Astrocyte (in vitro differentiated cells and primary cell): Measurements from ENCODE around the gene HOXD9. TPM values are rescaled to one million over a fixed set of nuclear protein-coding genes. Genes with fewer than 3 reads are reported as not detected.

ENCODE experiments used
- DNase-seq: peaks from one replicate; pipeline ENCODE4 v3.0.0-alpha.2; 2010; ENCODE audit warnings: low read depth
- FAIRE-seq: peaks from 2 replicates; lab custom pipeline; 2011; peaks lifted over from hg19 to GRCh38; lab: Jason Lieb, UNC
- H2AFZ ChIP-seq: 2 replicates; pipeline ENCODE4 v1.6.0; 2012; ENCODE audit warnings: low read depth, low read length, inconsistent platforms
- H3K27ac ChIP-seq: 2 replicates; pipeline ENCODE4 v1.5.1; 2011; ENCODE audit warnings: low read depth, low read length, inconsistent platforms
- H3K27me3 ChIP-seq: 2 replicates; pipeline ENCODE4 v1.6.0; 2011; ENCODE audit warnings: low read length, inconsistent platforms; ENCODE audit not compliant: insufficient read depth
- H3K36me3 ChIP-seq: 2 replicates; pipeline ENCODE4 v1.5.1; 2011; ENCODE audit warnings: low read length, inconsistent platforms; ENCODE audit not compliant: insufficient read depth
- H3K4me1 ChIP-seq: 2 replicates; pipeline ENCODE4 v1.5.1; 2011; ENCODE audit warnings: low read length, inconsistent platforms; ENCODE audit not compliant: insufficient read depth
- H3K4me2 ChIP-seq: 2 replicates; pipeline ENCODE4 v1.6.0; 2012; ENCODE audit warnings: low read length, inconsistent platforms
- H3K4me3 ChIP-seq: 2 replicates; pipeline ENCODE4 v1.5.1; 2011; ENCODE audit warnings: low read depth, mild to moderate bottlenecking, low read length, inconsistent platforms; ENCODE audit not compliant: insufficient read depth
- H3K79me2 ChIP-seq: 2 replicates; pipeline ENCODE4 v1.6.0; 2012; ENCODE audit warnings: mild to moderate bottlenecking, low read length, inconsistent platforms; ENCODE audit not compliant: insufficient read depth
- H3K9ac ChIP-seq: 2 replicates; pipeline ENCODE4 v1.6.0; 2012; ENCODE audit warnings: mild to moderate bottlenecking, low read length, inconsistent platforms
- H3K9me3 ChIP-seq: 2 replicates; pipeline ENCODE4 v1.5.1; 2012; ENCODE audit warnings: low read depth, mild to moderate bottlenecking, low read length, inconsistent platforms; ENCODE audit not compliant: insufficient read depth
- H4K20me1 ChIP-seq: 2 replicates; pipeline ENCODE4 v1.6.0; 2012; ENCODE audit warnings: low read length, inconsistent platforms; ENCODE audit not compliant: insufficient read depth
- H3K27ac Mint-ChIP-seq: one replicate; pipeline ENCODE4 v1.8.0; 2021; ENCODE audit warnings: mild to moderate bottlenecking, mixed read lengths; ENCODE audit not compliant: unreplicated experiment
- H3K27me3 Mint-ChIP-seq: one replicate; pipeline ENCODE4 v1.8.0; 2021; ENCODE audit warnings: low read depth, mixed read lengths; ENCODE audit not compliant: unreplicated experiment
- H3K36me3 Mint-ChIP-seq: one replicate; pipeline ENCODE4 v1.8.0; 2021; ENCODE audit warnings: low read depth, mixed read lengths; ENCODE audit not compliant: unreplicated experiment
- H3K4me1 Mint-ChIP-seq: one replicate; pipeline ENCODE4 v1.8.0; 2021; ENCODE audit warnings: low read depth, mixed read lengths; ENCODE audit not compliant: unreplicated experiment
- H3K4me3 Mint-ChIP-seq: one replicate; pipeline ENCODE4 v1.8.0; 2021; ENCODE audit warnings: mild to moderate bottlenecking, moderate library complexity, mixed read lengths; ENCODE audit not compliant: unreplicated experiment
- H3K9me3 Mint-ChIP-seq: one replicate; pipeline ENCODE4 v1.8.0; 2021; ENCODE audit warnings: mild to moderate bottlenecking, mixed read lengths; ENCODE audit not compliant: unreplicated experiment
- EZH2 ChIP-seq: IDR thresholded peaks from 2 replicates; pipeline ENCODE4 v1.6.1; 2012; ENCODE audit warnings: mild to moderate bottlenecking, low read length, inconsistent platforms; ENCODE audit not compliant: insufficient read depth
- total RNA-seq: library from RNA; stranded (reverse); gene quantifications from 2 replicates; pipeline ENCODE4 v1.2.1, GENCODE V29; 2021
- TF ChIP-seq, protein P1 (sequence below): IDR thresholded peaks from 2 replicates; pipeline ENCODE4 v1.5.1; 2011; ENCODE audit warnings: low read depth, mild to moderate bottlenecking, inconsistent platforms, low read length, moderate library complexity; ENCODE audit not compliant: insufficient read depth

Gene HOXD9
- total RNA-seq, 1 donor from 2014 or later = not detected

DNA sequence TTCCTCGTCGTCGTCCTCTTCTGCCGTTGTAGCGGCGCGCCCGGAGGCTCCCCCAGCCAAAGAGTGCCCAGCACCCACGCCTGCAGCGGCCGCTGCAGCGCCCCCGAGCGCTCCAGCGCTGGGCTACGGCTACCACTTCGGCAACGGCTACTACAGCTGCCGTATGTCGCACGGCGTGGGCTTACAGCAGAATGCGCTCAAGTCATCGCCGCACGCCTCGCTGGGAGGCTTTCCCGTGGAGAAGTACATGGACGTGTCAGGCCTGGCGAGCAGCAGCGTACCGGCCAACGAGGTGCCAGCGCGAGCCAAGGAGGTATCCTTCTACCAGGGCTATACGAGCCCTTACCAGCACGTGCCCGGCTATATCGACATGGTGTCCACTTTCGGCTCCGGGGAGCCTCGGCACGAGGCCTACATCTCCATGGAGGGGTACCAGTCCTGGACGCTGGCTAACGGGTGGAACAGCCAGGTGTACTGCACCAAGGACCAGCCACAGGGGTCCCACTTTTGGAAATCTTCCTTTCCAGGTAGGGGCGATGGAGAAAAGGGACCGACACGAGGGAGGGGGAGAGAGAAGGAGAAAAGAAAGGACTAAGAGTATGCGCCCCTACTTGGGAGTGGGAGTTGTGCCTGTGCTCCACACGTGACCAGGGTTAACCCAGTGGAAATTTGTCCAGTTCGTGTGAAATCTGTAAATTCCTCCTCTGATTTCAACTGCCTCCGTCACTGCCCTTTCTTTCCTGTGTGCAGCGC, 29.2 kb upstream of the HOXD9 start:
- TF ChIP-seq, protein P1, sequence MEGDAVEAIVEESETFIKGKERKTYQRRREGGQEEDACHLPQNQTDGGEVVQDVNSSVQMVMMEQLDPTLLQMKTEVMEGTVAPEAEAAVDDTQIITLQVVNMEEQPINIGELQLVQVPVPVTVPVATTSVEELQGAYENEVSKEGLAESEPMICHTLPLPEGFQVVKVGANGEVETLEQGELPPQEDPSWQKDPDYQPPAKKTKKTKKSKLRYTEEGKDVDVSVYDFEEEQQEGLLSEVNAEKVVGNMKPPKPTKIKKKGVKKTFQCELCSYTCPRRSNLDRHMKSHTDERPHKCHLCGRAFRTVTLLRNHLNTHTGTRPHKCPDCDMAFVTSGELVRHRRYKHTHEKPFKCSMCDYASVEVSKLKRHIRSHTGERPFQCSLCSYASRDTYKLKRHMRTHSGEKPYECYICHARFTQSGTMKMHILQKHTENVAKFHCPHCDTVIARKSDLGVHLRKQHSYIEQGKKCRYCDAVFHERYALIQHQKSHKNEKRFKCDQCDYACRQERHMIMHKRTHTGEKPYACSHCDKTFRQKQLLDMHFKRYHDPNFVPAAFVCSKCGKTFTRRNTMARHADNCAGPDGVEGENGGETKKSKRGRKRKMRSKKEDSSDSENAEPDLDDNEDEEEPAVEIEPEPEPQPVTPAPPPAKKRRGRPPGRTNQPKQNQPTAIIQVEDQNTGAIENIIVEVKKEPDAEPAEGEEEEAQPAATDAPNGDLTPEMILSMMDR = no peak
- peak; percentile 95 for TF ChIP-seq EZH2
- Mint-ChIP-seq H3K4me3 (no peak overlapping the region), H3K9me3 (peaks cover 31% of the 10 kb centered on the region), H3K27me3 (peaks cover 91% of the 10 kb centered on the region), H3K36me3 (peaks cover 3% of the 10 kb centered on the region), H3K27ac (peak overlapping the region; percentile 79), H3K4me1 (peaks cover 4% of the 10 kb centered on the region)
- Histone ChIP-seq H4K20me1 (peaks cover 10% of the 10 kb centered on the region), H3K27ac (no peak overlapping the region), H3K9ac (no peak overlapping the region), H3K79me2 (no peaks in the 10 kb centered on the region), H3K4me3 (no peak overlapping the region), H3K36me3 (no peaks in the 10 kb centered on the region), H3K4me1 (peaks cover 7% of the 10 kb centered on the region), H3K9me3 (peaks cover 4% of the 10 kb centered on the region), H3K4me2 (peak overlapping the region; percentile 41), H2AFZ (no peak overlapping the region), H3K27me3 (peaks cover 95% of the 10 kb centered on the region)
- FAIRE-seq (no peak), DNase-seq (no peak)

DNA sequence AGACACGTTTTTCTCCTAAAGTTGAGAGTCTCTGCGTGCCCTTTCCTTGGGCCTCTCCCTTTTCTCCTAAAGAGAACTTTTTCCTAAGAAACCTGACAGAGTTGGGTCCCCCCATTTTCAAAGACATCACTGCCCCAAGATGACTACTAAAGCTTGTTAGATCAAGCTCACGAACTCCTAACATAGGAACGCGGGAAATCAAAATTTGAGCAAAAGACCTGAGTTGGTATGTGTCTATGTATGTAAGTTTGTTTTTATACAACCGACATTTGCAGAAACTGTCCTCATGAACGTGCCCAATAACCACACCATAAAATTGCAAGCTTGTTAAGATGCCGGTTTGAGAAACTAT, 28.6 kb upstream of the HOXD9 start:
- no peak for TF ChIP-seq EZH2
- TF ChIP-seq, protein P1 = no peak
- no peak overlapping the region for H3K4me3 ChIP-seq
- H3K9ac ChIP-seq = no peak overlapping the region
- peaks cover 10% of the 10 kb centered on the region for H4K20me1 ChIP-seq
- H3K27me3 ChIP-seq = peaks cover 95% of the 10 kb centered on the region
- peaks cover 89% of the 10 kb centered on the region for H3K27me3 Mint-ChIP-seq
- peak overlapping the region; percentile 79 for H3K27ac Mint-ChIP-seq
- no peak overlapping the region for H3K4me2 ChIP-seq
- H3K36me3 Mint-ChIP-seq = peaks cover 3% of the 10 kb centered on the region
- peaks cover 30% of the 10 kb centered on the region for H3K9me3 Mint-ChIP-seq
- DNase-seq (no peak), FAIRE-seq (no peak)
- no peaks in the 10 kb centered on the region for H3K79me2 ChIP-seq
- H3K4me1 Mint-ChIP-seq = peaks cover 4% of the 10 kb centered on the region
- no peaks in the 10 kb centered on the region for H3K36me3 ChIP-seq
- no peak overlapping the region for H2AFZ ChIP-seq
- no peak overlapping the region for H3K27ac ChIP-seq
- peaks cover 4% of the 10 kb centered on the region for H3K9me3 ChIP-seq
- H3K4me3 Mint-ChIP-seq = no peak overlapping the region
- H3K4me1 ChIP-seq = peaks cover 7% of the 10 kb centered on the region

GRCh38 chr2:176094349-176094748, 28.2 kb upstream of the HOXD9 start:
- FAIRE-seq (no peak), DNase-seq (no peak)
- no peak overlapping the region for H3K4me2 ChIP-seq
- no peaks in the 10 kb centered on the region for H3K36me3 ChIP-seq
- Mint-ChIP-seq H3K4me3 (no peak overlapping the region), H3K27ac (no peak overlapping the region), H3K4me1 (peaks cover 4% of the 10 kb centered on the region), H3K36me3 (peaks cover 3% of the 10 kb centered on the region), H3K27me3 (peaks cover 89% of the 10 kb centered on the region), H3K9me3 (peaks cover 29% of the 10 kb centered on the region)
- H2AFZ ChIP-seq = no peak overlapping the region
- peaks cover 95% of the 10 kb centered on the region for H3K27me3 ChIP-seq
- H3K9ac ChIP-seq = no peak overlapping the region
- TF ChIP-seq EZH2 = no peak
- TF ChIP-seq, protein P1 = no peak
- no peak overlapping the region for H3K27ac ChIP-seq
- peaks cover 4% of the 10 kb centered on the region for H3K9me3 ChIP-seq
- no peak overlapping the region for H3K4me3 ChIP-seq
- no peaks in the 10 kb centered on the region for H3K79me2 ChIP-seq
- peaks cover 7% of the 10 kb centered on the region for H3K4me1 ChIP-seq
- H4K20me1 ChIP-seq = peaks cover 10% of the 10 kb centered on the region
